GM12872 (cell line): ENCODE results near the gene CYSTM1.

Source experiments
- CTCF ChIP-seq: IDR thresholded peaks from 3 replicates; pipeline ENCODE4 v1.5.1; 2011; ENCODE audit warnings: low read depth, mild to moderate bottlenecking, low read length, moderate library complexity; ENCODE audit not compliant: insufficient read depth

Gene CYSTM1

DNA sequence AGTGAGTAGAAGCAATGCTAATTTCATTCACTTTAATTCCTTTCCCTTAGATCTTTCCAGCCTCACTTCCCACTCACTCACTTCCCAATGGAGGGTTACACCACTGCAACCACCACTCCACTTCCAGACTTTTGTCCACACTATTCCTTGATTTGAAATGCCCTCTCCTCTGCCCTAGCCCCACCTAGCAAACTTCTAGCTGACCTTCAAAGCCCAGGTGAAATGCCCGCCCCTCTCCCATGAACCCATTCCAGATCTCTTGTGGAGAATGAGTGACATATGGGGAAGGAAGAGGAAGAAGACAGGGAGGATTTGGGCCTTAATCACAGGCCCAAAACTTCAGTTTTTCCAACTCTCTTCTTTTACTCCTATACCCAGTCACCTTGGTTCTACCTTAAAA is 90.9 kb downstream of the CYSTM1 start:
- TF ChIP-seq CTCF, result no peak

DNA sequence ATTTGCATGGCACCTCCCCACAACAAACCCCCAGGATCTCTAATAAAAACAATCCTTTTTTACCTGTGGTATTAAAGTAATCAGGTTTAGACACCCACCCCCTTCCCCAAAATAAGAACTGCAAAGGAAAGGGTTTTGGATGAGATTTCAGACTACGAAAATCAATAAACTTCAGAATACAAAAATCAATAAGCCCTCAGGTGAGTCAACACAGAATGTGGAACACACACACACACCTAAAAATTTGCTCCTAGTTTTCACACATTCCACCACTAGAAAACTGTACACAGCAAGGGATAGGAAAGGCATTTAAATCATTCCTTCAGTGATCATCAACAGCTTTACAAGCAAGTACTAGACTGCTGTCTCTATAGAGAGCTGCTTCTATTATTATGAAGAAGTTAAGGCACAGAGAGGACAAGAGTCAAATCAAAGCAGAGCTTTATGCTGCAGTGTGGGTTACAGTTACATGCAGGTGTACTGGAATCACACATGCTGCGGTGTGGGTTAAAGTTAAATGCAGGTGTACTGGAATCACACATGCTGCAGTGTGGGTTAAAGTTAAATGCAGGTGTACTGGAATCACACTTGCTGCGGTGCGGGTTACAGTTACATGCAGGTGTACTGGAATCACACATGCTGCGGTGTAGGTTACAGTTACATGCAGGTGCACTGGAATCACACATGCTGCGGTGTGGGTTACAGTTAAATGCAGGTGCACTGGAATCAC is 91.6 kb downstream of the CYSTM1 start:
- TF ChIP-seq CTCF, result no peak

DNA sequence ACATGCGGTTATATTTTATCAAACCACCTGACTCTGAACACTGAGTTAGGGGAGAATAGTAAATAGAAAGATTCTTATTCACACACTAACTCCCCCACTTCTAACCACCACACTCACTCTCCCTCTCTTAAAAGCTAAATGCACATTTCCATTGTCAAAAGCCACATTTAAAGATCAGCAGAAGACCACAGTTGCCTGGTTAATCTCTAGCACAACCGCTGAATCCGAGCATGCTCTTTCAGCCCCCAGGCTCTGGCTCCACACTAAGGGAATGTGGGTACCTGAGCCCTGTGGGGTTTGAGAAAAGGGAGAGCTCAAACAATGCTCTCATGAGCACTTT is 92.2 kb downstream of the CYSTM1 start:
- TF ChIP-seq CTCF, result no peak

DNA sequence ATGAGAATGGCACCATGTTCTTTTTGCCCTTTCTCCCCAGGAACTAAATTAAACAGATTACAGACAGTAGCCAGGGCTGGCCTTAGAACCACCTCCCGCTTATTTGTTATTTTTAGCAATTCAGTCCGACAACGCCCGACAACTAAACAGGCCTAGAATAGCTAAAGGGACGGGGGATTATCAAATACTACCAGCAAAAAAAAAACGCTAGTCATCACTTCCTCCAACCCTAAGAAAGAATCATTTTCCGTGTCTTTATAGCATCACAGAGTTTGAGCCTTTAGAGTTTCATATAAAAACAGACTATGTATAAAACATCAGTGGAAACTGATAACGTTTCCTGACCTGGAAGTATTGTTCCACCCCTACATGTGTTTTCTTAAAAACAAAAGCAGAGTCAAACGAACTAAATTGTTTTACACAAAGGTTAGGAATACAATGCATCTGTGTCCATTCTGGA is 92.6 kb downstream of the CYSTM1 start:
- no peak for TF ChIP-seq CTCF

DNA sequence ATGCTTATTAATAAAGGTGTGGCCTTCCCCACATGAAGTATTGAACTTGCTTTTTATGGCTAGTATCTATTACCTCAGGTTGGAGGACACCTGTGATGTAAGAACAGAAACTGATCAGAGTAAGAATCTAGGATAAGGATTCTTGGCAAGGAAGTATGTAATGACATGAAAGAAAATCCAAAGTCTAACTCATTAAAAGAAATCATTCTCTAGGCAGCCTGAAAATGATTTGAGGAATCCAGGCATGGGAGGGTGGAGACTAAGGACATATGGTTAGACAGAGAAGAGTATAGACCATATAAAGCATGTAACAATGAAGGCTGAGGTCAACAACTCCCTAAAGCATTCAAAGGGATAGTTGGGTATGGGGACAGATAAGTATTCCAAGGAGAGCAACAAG is 95.0 kb downstream of the CYSTM1 start:
- no peak for TF ChIP-seq CTCF

GRCh38 chr5:140273401-140273877 is 98.5 kb downstream of the CYSTM1 start:
- no peak for TF ChIP-seq CTCF

DNA sequence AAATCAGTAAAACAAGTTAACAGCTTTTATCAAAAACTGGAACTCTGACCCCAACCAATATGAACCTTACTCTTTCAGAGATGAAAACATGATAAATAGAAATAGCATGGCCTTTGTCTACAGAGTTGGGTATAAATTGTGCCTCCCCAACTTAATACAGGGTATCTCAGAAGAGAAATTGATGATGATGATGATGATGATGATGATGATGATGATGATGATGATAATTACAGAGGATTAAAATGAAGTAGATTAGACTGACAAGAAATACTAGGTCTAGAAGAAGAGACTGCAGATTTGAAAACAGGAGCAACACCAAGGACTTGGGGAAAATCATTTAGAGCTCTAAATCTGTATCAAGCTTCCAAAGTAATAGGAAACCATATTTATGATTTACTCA is 100.8 kb downstream of the CYSTM1 start:
- no peak for TF ChIP-seq CTCF
